Neural progenitor cell (in vitro differentiated cells): ENCODE data around the gene MIB1. TPM values are rescaled to one million over a fixed set of nuclear protein-coding genes. Genes with fewer than 3 reads are reported as not detected.

Experiments
- DNase-seq: peaks from one replicate; pipeline ENCODE4 v3.0.0-alpha.2; 2016; ENCODE audit warnings: low spot score
- H2AFZ ChIP-seq: fragments of 200-600 bp; sonication (generic); replicated peaks from 2 replicates; pipeline ENCODE4 v1.6.1; 2016; ENCODE audit warnings: antibody characterized with exemption
- H3F3A ChIP-seq: fragments of 200-600 bp; sonication (generic); 2 replicates; pipeline ENCODE4 v1.6.1; 2016; ENCODE audit warnings: antibody characterized with exemption, low read depth
- H3K27ac ChIP-seq: fragments of 200-600 bp; sonication (generic); 2 replicates; pipeline ENCODE4 v1.5.1; 2016; ENCODE audit warnings: mild to moderate bottlenecking
- H3K27me3 ChIP-seq: fragments of 200-600 bp; sonication (generic); 2 replicates; pipeline ENCODE4 v1.6.1; 2016; ENCODE audit warnings: mild to moderate bottlenecking, moderate library complexity
- H3K36me3 ChIP-seq: fragments of 200-600 bp; sonication (generic); 2 replicates; pipeline ENCODE4 v1.5.1; 2016
- H3K4me1 ChIP-seq: fragments of 200-600 bp; sonication (generic); 2 replicates; pipeline ENCODE4 v1.6.1; 2016; ENCODE audit warnings: mixed run types
- H3K4me2 ChIP-seq: fragments of 200-600 bp; sonication (generic); 2 replicates; pipeline ENCODE4 v1.6.1; 2016
- H3K4me3 ChIP-seq: fragments of 200-600 bp; sonication (generic); 2 replicates; pipeline ENCODE4 v1.5.1; 2016
- H3K79me2 ChIP-seq: fragments of 200-600 bp; sonication (generic); 2 replicates; pipeline ENCODE4 v1.6.1; 2016; ENCODE audit warnings: low read depth
- H3K9ac ChIP-seq: fragments of 200-600 bp; sonication (generic); 2 replicates; pipeline ENCODE4 v1.6.1; 2016
- H3K9me3 ChIP-seq: fragments of 200-600 bp; sonication (generic); 2 replicates; pipeline ENCODE4 v1.5.1; 2016; ENCODE audit warnings: low read depth
- H4K20me1 ChIP-seq: fragments of 200-600 bp; sonication (generic); 2 replicates; pipeline ENCODE4 v1.6.1; 2016; ENCODE audit warnings: low read depth
- H3K27ac Mint-ChIP-seq: 3 replicates; pipeline ENCODE4 v1.8.0; 2021; ENCODE audit warnings: mixed read lengths
- H3K27me3 Mint-ChIP-seq: 2 replicates; pipeline ENCODE4 v1.8.0; 2022; ENCODE audit warnings: low read depth, mild to moderate bottlenecking, inconsistent platforms, moderate library complexity, mixed read lengths; ENCODE audit not compliant: insufficient read depth
- H3K36me3 Mint-ChIP-seq: 3 replicates; pipeline ENCODE4 v1.8.0; 2021; ENCODE audit warnings: mixed read lengths
- H3K4me1 Mint-ChIP-seq: 3 replicates; pipeline ENCODE4 v1.8.0; 2021; ENCODE audit warnings: mixed read lengths
- H3K4me3 Mint-ChIP-seq: 3 replicates; pipeline ENCODE4 v1.8.0; 2021; ENCODE audit warnings: mild to moderate bottlenecking, moderate library complexity, mixed read lengths
- H3K9me3 Mint-ChIP-seq: 3 replicates; pipeline ENCODE4 v1.8.0; 2020; ENCODE audit warnings: mixed read lengths
- EZH2 ChIP-seq: fragments of 200-600 bp; sonication (generic); IDR thresholded peaks from 2 replicates; pipeline ENCODE4 v1.6.1; 2017; ENCODE audit warnings: antibody characterized with exemption, mild to moderate bottlenecking, moderate library complexity
- EZH2phosphoT487 ChIP-seq: fragments of 200-600 bp; sonication (generic); IDR thresholded peaks from 2 replicates; pipeline ENCODE4 v1.6.1; 2017; ENCODE audit warnings: antibody characterized with exemption
- total RNA-seq: library from RNA; depleted of rRNA; stranded (reverse); fragments of >200 nt; gene quantifications from 2 replicates; pipeline ENCODE4 v1.2.3, GENCODE V29; 2015; ENCODE audit warnings: low replicate concordance
- TF ChIP-seq, protein P1 (sequence below): fragments of 200-600 bp; sonication (generic); IDR thresholded peaks from 2 replicates; pipeline ENCODE4 v1.5.1; 2017; ENCODE audit warnings: antibody characterized with exemption, mild to moderate bottlenecking

The MIB1 gene
- total RNA-seq, 1 donor from 2014 or later: 112 TPM

DNA sequence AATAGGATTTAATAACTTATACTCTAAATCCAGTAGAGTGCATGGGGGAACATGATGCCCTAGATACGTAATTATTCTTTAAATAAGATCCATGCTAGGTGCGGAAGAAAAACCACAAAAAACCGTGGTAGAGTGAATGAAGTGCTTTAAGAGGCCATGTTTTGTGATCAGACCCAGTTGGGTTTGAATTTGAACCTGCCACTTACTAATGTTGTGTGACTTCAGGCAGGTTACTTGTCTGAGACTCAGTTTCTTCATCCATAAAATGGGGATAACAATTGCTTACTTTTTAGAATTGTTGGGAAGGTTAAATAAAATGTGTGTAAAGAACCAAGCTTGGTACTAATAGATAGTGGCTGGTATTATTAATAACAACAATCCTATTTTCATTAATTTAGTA is 17.2 kb downstream of the MIB1 start:
- Histone ChIP-seq H4K20me1 (peaks cover 93% of the 10 kb centered on the region), H2AFZ (no peak overlapping the region), H3K36me3 (no peaks in the 10 kb centered on the region), H3F3A (no peaks in the 10 kb centered on the region), H3K27ac (no peak overlapping the region), H3K9me3 (no peaks in the 10 kb centered on the region), H3K9ac (no peak overlapping the region), H3K4me3 (no peak overlapping the region), H3K4me2 (no peak overlapping the region), H3K4me1 (peaks cover 23% of the 10 kb centered on the region), H3K79me2 (peaks cover 100% of the 10 kb centered on the region), H3K27me3 (no peaks in the 10 kb centered on the region)
- DNase-seq: no peak
- Mint-ChIP-seq H3K9me3 (peaks cover 1% of the 10 kb centered on the region), H3K27ac (no peak overlapping the region), H3K4me1 (peaks cover 20% of the 10 kb centered on the region), H3K27me3 (no peaks in the 10 kb centered on the region), H3K36me3 (peaks cover 5% of the 10 kb centered on the region), H3K4me3 (no peak overlapping the region)
- TF ChIP-seq, protein P1, sequence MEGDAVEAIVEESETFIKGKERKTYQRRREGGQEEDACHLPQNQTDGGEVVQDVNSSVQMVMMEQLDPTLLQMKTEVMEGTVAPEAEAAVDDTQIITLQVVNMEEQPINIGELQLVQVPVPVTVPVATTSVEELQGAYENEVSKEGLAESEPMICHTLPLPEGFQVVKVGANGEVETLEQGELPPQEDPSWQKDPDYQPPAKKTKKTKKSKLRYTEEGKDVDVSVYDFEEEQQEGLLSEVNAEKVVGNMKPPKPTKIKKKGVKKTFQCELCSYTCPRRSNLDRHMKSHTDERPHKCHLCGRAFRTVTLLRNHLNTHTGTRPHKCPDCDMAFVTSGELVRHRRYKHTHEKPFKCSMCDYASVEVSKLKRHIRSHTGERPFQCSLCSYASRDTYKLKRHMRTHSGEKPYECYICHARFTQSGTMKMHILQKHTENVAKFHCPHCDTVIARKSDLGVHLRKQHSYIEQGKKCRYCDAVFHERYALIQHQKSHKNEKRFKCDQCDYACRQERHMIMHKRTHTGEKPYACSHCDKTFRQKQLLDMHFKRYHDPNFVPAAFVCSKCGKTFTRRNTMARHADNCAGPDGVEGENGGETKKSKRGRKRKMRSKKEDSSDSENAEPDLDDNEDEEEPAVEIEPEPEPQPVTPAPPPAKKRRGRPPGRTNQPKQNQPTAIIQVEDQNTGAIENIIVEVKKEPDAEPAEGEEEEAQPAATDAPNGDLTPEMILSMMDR: no peak
- TF ChIP-seq EZH2 (no peak), EZH2phosphoT487 (no peak)

DNA sequence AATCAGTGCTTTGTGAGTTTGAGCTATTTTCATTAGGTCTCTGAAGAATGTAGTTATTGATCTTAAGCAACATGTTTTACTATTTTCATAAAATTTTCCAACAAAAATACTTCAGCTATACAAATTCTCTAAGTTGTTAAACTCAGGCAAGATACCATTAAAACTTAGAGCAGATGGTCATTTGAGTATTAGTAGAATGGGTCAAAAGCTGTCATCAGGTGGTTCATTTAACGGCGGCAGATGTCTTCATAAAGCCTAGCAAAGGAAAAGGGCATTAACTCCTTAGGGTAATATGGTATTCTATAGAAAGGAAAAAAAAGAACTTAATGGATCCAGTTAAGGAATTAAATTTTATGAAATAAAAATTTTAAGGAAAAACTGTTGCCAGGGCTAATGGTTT is 19.2 kb downstream of the MIB1 start:
- no peaks in the 10 kb centered on the region for H3K9me3 ChIP-seq
- no peak overlapping the region for H3K9ac ChIP-seq
- H3K27me3 ChIP-seq: no peaks in the 10 kb centered on the region
- Mint-ChIP-seq H3K9me3 (no peaks in the 10 kb centered on the region), H3K4me3 (no peak overlapping the region), H3K4me1 (peaks cover 24% of the 10 kb centered on the region), H3K27me3 (no peaks in the 10 kb centered on the region), H3K36me3 (no peaks in the 10 kb centered on the region), H3K27ac (no peak overlapping the region)
- H3K36me3 ChIP-seq: no peaks in the 10 kb centered on the region
- H3F3A ChIP-seq: no peaks in the 10 kb centered on the region
- no peak for DNase-seq
- no peak overlapping the region for H2AFZ ChIP-seq
- H4K20me1 ChIP-seq: peaks cover 93% of the 10 kb centered on the region
- H3K4me3 ChIP-seq: peak overlapping the region; percentile 4
- peak overlapping the region; percentile 70 for H3K27ac ChIP-seq
- H3K4me1 ChIP-seq: peaks cover 31% of the 10 kb centered on the region
- peak overlapping the region; percentile 37 for H3K4me2 ChIP-seq
- no peak for TF ChIP-seq EZH2phosphoT487
- TF ChIP-seq EZH2: no peak
- TF ChIP-seq, protein P1: no peak
- peaks cover 100% of the 10 kb centered on the region for H3K79me2 ChIP-seq

DNA sequence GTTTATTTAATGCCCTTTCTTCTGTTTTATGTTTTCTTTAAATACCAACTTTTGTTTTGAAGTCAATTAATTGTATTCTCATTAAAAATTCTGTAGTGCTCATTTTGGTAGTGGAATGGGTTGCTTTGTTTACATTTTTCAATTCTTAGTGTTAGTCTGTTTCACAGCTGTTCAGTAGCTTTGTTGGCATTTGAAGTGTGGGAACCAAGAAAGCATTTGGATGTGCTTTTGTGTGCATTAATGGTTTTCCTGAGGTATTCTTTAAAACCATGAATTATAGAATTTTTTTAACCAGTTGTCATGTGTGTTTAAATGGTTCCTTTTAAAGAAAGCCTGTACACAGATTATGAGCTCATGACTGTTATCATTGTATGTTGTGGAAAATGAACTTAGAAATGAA is 19.7 kb downstream of the MIB1 start:
- H3K4me1 Mint-ChIP-seq: peaks cover 24% of the 10 kb centered on the region
- peaks cover 93% of the 10 kb centered on the region for H4K20me1 ChIP-seq
- no peaks in the 10 kb centered on the region for H3K27me3 ChIP-seq
- no peak overlapping the region for H3K27ac Mint-ChIP-seq
- H3K4me3 ChIP-seq: peak overlapping the region; percentile 4
- peak overlapping the region; percentile 37 for H3K4me2 ChIP-seq
- peaks cover 4% of the 10 kb centered on the region for H3K36me3 ChIP-seq
- H3K36me3 Mint-ChIP-seq: peaks cover 2% of the 10 kb centered on the region
- no peaks in the 10 kb centered on the region for H3K9me3 ChIP-seq
- TF ChIP-seq, protein P1: no peak
- no peak for TF ChIP-seq EZH2phosphoT487
- no peak for TF ChIP-seq EZH2
- no peak overlapping the region for H3K4me3 Mint-ChIP-seq
- H3K4me1 ChIP-seq: peaks cover 31% of the 10 kb centered on the region
- H3K27me3 Mint-ChIP-seq: no peaks in the 10 kb centered on the region
- no peak overlapping the region for H3K9ac ChIP-seq
- H3F3A ChIP-seq: peaks cover 2% of the 10 kb centered on the region
- no peak for DNase-seq
- H2AFZ ChIP-seq: no peak overlapping the region
- H3K79me2 ChIP-seq: peaks cover 100% of the 10 kb centered on the region
- peak overlapping the region; percentile 70 for H3K27ac ChIP-seq
- H3K9me3 Mint-ChIP-seq: no peaks in the 10 kb centered on the region
